ENCODE data around the gene ST6GALNAC3.

The ST6GALNAC3 gene

GRCh38 chr1:76084029-76084627, 9.6 kb downstream of the ST6GALNAC3 start:
- TF ChIP-seq EZH2 (optimal IDR thresholded peaks at IDR 0.05; ENCODE audit: low read depth, low read length) = no peak
- TF ChIP-seq EZH2phosphoT487 (IDR thresholded peaks at IDR 0.05; ENCODE audit: low read length) = no peak
- no peak for TF ChIP-seq CTCF (IDR thresholded peaks at IDR 0.05; ENCODE audit: low read length)
- Histone ChIP-seq H3K4me3 (ENCODE audit: low read length) (no peak overlapping the region), H3K9ac (ENCODE audit: low read length) (no peak overlapping the region), H4K20me1 (ENCODE audit: insufficient read depth, low read length) (no peaks in the 10 kb centered on the region), H3K9me3 (replicated peaks; ENCODE audit: insufficient read depth, low read length) (no peaks in the 10 kb centered on the region), H3K4me1 (ENCODE audit: low read length) (no peaks in the 10 kb centered on the region), H3K9me2 (replicated peaks; ENCODE audit: insufficient read depth, low read length) (no peaks in the 10 kb centered on the region), H3K4me2 (ENCODE audit: low read depth, low read length) (no peak overlapping the region), H2AFZ (ENCODE audit: low read length) (no peak overlapping the region), H3K79me2 (ENCODE audit: low read length) (no peaks in the 10 kb centered on the region), H3K36me3 (replicated peaks; ENCODE audit: insufficient read depth, low read length) (no peaks in the 10 kb centered on the region), H3K27me3 (replicated peaks; ENCODE audit: insufficient read depth, low read length) (peaks cover 8% of the 10 kb centered on the region; the same call in 1 of the 2 replicates), H3K27ac (ENCODE audit: low read length) (no peak overlapping the region), H3F3A (ENCODE audit: insufficient read depth, low read length) (no peaks in the 10 kb centered on the region)
- DNase-seq = no peak

- no peaks in the 10 kb centered on the region for H3F3A ChIP-seq (ENCODE audit: insufficient read depth, low read length)
- H3K4me3 ChIP-seq (ENCODE audit: low read length) = no peak overlapping the region
- no peaks in the 10 kb centered on the region for H3K9me3 ChIP-seq (replicated peaks; ENCODE audit: insufficient read depth, low read length)
- no peak overlapping the region for H3K27ac ChIP-seq (ENCODE audit: low read length)
- H3K9me2 ChIP-seq (replicated peaks; ENCODE audit: insufficient read depth, low read length) = no peaks in the 10 kb centered on the region
- H3K27me3 ChIP-seq (replicated peaks; ENCODE audit: insufficient read depth, low read length) = peaks cover 8% of the 10 kb centered on the region; the same call in 1 of the 2 replicates
- no peak for DNase-seq
- no peaks in the 10 kb centered on the region for H3K79me2 ChIP-seq (ENCODE audit: low read length)
- H3K36me3 ChIP-seq (replicated peaks; ENCODE audit: insufficient read depth, low read length) = no peaks in the 10 kb centered on the region
- no peaks in the 10 kb centered on the region for H4K20me1 ChIP-seq (ENCODE audit: insufficient read depth, low read length)
- TF ChIP-seq EZH2phosphoT487 (IDR thresholded peaks at IDR 0.05; ENCODE audit: low read length) (no peak), CTCF (IDR thresholded peaks at IDR 0.05; ENCODE audit: low read length) (no peak), EZH2 (optimal IDR thresholded peaks at IDR 0.05; ENCODE audit: low read depth, low read length) (no peak)
- no peak overlapping the region for H3K9ac ChIP-seq (ENCODE audit: low read length)
- no peak overlapping the region for H3K4me2 ChIP-seq (ENCODE audit: low read depth, low read length)
- H3K4me1 ChIP-seq (ENCODE audit: low read length) = no peaks in the 10 kb centered on the region
- H2AFZ ChIP-seq (ENCODE audit: low read length) = no peak overlapping the region
Measured at GRCh38 chr1:76084685-76085084, 10.1 kb downstream of the ST6GALNAC3 start.

GRCh38 chr1:76086109-76086508, 11.6 kb downstream of the ST6GALNAC3 start:
- Histone ChIP-seq H3K4me2 (ENCODE audit: low read depth, low read length) (no peak overlapping the region), H3K4me3 (ENCODE audit: low read length) (no peak overlapping the region), H3K36me3 (replicated peaks; ENCODE audit: insufficient read depth, low read length) (no peaks in the 10 kb centered on the region), H3K4me1 (ENCODE audit: low read length) (no peaks in the 10 kb centered on the region), H3K27me3 (replicated peaks; ENCODE audit: insufficient read depth, low read length) (peaks cover 8% of the 10 kb centered on the region; the same call in 1 of the 2 replicates), H3F3A (ENCODE audit: insufficient read depth, low read length) (no peaks in the 10 kb centered on the region), H3K9ac (ENCODE audit: low read length) (no peak overlapping the region), H3K9me2 (replicated peaks; ENCODE audit: insufficient read depth, low read length) (no peaks in the 10 kb centered on the region), H3K27ac (ENCODE audit: low read length) (no peak overlapping the region), H3K79me2 (ENCODE audit: low read length) (no peaks in the 10 kb centered on the region), H4K20me1 (ENCODE audit: insufficient read depth, low read length) (no peaks in the 10 kb centered on the region), H2AFZ (ENCODE audit: low read length) (no peak overlapping the region), H3K9me3 (replicated peaks; ENCODE audit: insufficient read depth, low read length) (no peaks in the 10 kb centered on the region)
- DNase-seq = no peak
- no peak for TF ChIP-seq EZH2 (optimal IDR thresholded peaks at IDR 0.05; ENCODE audit: low read depth, low read length)
- no peak for TF ChIP-seq EZH2phosphoT487 (IDR thresholded peaks at IDR 0.05; ENCODE audit: low read length)
- no peak for TF ChIP-seq CTCF (IDR thresholded peaks at IDR 0.05; ENCODE audit: low read length)

All from MM.1S (cell line).